Measurements from ENCODE around the gene ZNF143.
"Not testable (repeated sequence)": the region's sequence is repeated elsewhere in the genome, so short reads cannot be mapped to it uniquely, and the experiment has no call there.

- TF ChIP-seq POLR2A (IDR thresholded peaks at IDR 0.05; ENCODE audit: low read depth, low read length); CTCF (conservative IDR thresholded peaks at IDR 0.05; ENCODE audit: low read depth, low read length); MAFK (IDR thresholded peaks at IDR 0.05; ENCODE audit: low read depth, low read length); RAD21 (IDR thresholded peaks at IDR 0.05; ENCODE audit: low read length); BHLHE40 (IDR thresholded peaks at IDR 0.05; ENCODE audit: low read depth, low read length); ELK1 (IDR thresholded peaks at IDR 0.05; ENCODE audit: borderline replicate concordance, low read depth, low read length); CEBPB (IDR thresholded peaks at IDR 0.05; ENCODE audit: low read depth, low read length); USF2 (IDR thresholded peaks at IDR 0.05; ENCODE audit: low read depth, low read length): not testable (repeated sequence)
These were observed 88.4 kb downstream of the ZNF143 start for GRCh38 chr11:9549216-9549615.
